AG04449 (cell line): ENCODE results near the gene DNAJB9.

ENCODE experiments used
- CTCF ChIA-PET: fragments of 350-600 bp; formaldehyde crosslinking; extraction: SDS; loops from one replicate; lab custom pipeline; 2021; ENCODE audit warnings: antibody characterized with exemption; lab: Yijun Ruan, JAX
- POLR2A ChIA-PET: fragments of 400-600, 350-600 bp; formaldehyde crosslinking; extraction: SDS; loops from one replicate; lab custom pipeline; 2020; ENCODE audit warnings: antibody characterized with exemption, inconsistent platforms; lab: Yijun Ruan, JAX
- DNase-seq: peaks from one replicate; pipeline ENCODE4 v3.0.0-alpha.2; 2010; ENCODE audit warnings: low read depth, low spot score
- H3K4me3 ChIP-seq: 2 replicates; pipeline ENCODE4 v1.5.1; 2011; ENCODE audit warnings: low read depth, mild to moderate bottlenecking, control low read depth, low read length
- TF ChIP-seq, protein P1 (sequence below): IDR thresholded peaks from one replicate; pipeline ENCODE4 v1.5.1; 2011; ENCODE audit warnings: mild to moderate bottlenecking, moderate library complexity, low read length, control low read depth, inconsistent platforms; ENCODE audit not compliant: insufficient read depth; ENCODE audit errors: missing control alignments

The DNAJB9 gene

DNA sequence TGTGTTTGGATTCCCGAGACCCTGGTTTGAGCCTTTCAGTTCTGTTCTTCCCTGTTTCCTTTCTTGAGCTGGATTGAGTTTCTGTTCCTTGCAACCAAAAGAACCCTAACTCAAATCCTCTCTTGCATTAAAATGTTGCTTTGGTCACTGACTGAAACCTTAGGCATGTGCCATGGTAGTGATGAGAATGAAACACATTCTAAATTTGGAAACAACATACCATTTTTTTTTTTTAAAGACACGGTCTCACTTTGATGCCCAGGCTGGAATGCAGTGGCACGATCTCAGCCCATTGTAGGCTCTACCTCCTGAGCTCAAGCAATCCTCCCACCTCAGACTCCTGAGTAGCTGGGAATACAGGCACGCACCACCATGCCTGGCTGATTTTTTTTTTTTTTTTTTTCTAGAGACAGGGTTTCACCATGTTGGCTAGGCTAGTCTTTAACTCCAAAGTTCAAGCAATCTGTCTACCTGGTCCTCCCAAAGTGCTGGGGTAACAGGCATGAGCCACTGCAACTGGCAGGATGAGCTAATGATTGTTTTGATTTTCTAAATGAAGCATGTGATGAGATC, 8.5 kb upstream of the DNAJB9 start:
- DNase-seq: no peak
- no peak overlapping the region for H3K4me3 ChIP-seq
- POLR2A ChIA-PET: interaction anchor here (1.8 kb wide), 1 partner anchor 8 kb away, joined by 6 read pairs; the partner anchor contains the start of genes DNAJB9 and THAP5
- CTCF ChIA-PET: interaction anchor here (0.6 to 1.0 kb wide), 2 partner anchors 9 to 527 kb away, joined by 3 read pairs; partner anchors contain the start of genes DNAJB9 and THAP5
- TF ChIP-seq, protein P1, sequence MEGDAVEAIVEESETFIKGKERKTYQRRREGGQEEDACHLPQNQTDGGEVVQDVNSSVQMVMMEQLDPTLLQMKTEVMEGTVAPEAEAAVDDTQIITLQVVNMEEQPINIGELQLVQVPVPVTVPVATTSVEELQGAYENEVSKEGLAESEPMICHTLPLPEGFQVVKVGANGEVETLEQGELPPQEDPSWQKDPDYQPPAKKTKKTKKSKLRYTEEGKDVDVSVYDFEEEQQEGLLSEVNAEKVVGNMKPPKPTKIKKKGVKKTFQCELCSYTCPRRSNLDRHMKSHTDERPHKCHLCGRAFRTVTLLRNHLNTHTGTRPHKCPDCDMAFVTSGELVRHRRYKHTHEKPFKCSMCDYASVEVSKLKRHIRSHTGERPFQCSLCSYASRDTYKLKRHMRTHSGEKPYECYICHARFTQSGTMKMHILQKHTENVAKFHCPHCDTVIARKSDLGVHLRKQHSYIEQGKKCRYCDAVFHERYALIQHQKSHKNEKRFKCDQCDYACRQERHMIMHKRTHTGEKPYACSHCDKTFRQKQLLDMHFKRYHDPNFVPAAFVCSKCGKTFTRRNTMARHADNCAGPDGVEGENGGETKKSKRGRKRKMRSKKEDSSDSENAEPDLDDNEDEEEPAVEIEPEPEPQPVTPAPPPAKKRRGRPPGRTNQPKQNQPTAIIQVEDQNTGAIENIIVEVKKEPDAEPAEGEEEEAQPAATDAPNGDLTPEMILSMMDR: no peak

DNA sequence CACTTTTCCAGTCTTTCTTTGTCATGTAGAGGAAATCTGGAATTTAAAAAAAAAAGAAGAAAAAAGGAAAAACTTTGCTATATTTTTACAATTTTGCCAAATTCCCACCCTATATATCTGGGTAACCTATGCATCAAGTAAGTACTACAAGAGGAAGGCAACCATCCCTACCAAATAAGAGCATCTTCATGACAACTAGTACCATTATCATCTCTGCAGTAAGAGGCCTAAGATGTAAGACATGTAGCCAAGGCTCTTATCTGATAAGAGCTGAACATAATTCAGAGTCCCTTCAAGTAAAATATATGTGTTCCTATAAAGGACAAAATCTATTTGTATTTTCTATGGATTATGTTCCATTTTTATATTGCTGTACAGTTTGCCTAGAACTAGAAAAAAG, 3.7 kb upstream of the DNAJB9 start:
- TF ChIP-seq, protein P1: no peak
- no peak for DNase-seq
- POLR2A ChIA-PET: no interaction called here
- no peak overlapping the region for H3K4me3 ChIP-seq
- CTCF ChIA-PET: no interaction called here

DNA sequence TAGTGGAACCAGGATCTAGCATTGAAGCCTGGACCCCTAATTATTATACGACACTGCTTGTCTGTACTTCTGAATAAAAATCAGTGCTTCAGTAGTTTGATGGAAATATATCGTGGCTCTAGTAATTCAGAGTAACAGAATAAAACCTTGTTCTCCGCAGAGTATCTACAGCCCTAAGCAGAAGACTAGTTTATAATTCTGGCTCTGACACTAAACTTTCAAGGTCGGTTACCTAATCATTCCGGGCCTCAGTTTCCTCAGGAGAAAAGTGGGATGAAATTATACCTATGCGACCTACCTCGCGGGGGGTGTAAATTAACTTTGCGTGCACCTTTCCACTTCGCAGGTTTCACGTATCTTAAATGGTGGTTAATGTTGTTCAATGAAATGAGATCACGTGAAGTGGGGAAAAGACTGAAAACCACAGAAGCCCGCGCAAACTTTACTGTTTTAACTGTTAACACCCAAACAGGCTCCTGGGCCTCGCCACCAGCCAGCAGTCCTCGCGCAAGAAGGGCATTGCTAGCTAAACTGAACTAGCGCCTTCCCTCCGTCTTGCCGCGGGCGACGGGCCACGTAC, 783 bp upstream of the DNAJB9 start:
- H3K4me3 ChIP-seq: peak overlapping the region; percentile 89
- ChIA-PET POLR2A (interaction anchor here (1.8 to 2.2 kb wide), 2 partner anchors 8 to 43 kb away, joined by 6 to 11 read pairs; partner anchors contain the start of gene PNPLA8), CTCF (interaction anchor here (0.5 kb wide), 1 partner anchor 32 kb away, joined by 3 read pairs; no protein-coding TSS in a partner anchor)
- TF ChIP-seq, protein P1: no peak
- DNase-seq: no peak

DNA sequence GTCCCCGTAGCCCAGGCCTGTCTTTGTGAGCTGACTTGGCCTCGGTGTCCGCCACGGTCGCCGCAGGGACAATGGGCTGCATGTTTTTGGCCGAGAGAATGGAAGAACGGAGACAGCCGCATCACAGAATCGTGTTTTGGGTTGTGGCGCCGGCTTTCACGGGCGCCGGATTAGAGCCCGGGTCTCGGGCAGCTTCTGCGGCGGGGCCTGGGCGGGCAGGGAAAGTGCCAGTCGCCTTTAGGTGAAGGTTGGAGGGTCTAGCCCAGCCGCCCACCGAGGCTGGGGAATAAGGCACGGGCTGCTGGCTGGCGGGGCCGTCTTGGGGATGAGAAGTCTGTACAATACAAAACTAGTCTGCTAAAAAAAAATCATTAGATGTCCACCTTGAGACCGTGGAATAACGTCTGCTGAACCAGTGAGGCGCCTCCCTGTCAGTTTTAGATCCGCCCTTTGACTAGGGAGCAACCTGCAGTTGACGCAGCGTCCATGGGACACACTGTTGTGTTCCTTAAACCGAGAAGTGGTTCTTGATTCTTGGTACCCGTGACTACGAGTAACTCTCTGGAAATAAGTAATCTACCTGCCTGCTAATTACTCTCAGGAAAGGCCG, 577 bp downstream of the DNAJB9 start:
- CTCF ChIA-PET: interaction anchor here (0.7 kb wide), 1 partner anchor 9 kb away, joined by 3 read pairs; no protein-coding TSS in a partner anchor
- TF ChIP-seq, protein P1: no peak
- POLR2A ChIA-PET: interaction anchor here (1.8 to 2.2 kb wide), 2 partner anchors 9 to 45 kb away, joined by 6 to 11 read pairs; partner anchors contain the start of gene PNPLA8
- DNase-seq: no peak
- H3K4me3 ChIP-seq: peak overlapping the region; percentile 88

DNA sequence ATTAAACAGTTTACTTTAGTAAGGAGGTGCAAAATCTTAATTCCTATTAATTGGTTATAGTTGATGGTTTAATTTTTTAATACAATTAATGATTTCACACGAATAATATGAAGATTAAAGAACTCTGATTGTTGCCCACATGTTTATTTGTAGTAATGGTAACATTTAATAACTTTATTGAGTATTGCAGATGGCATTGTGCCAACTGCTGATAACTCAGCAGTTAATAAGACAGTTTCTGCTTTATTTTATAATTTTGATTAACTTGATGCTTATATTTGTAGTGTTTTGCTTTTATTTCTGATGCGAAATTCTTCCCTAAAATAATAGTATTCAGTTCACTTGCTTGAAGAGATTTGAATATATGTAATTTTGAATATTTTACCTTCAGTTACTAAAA, 2.8 kb downstream of the DNAJB9 start:
- POLR2A ChIA-PET: no interaction called here
- no peak for DNase-seq
- TF ChIP-seq, protein P1: no peak
- H3K4me3 ChIP-seq: no peak overlapping the region
- CTCF ChIA-PET: no interaction called here

DNA sequence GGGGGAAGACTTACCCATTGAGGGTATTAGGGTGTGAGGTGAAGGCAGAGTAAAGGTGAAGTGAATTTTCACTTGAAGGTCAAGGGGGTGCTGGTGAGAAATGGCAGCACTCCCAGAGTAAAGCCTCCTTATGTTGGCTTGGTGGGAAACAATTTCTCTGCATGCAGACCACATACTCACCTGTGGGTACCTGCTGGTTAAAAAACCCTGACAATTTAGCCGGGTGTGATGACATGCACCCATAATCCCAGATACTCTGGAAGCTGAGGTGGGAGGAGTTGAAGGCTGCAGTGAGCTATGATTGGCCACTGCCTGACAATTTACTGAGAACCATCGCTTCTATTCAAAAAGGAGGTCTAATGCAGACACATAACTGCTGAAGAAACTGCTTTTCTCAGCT, 5.5 kb downstream of the DNAJB9 start:
- no peak overlapping the region for H3K4me3 ChIP-seq
- CTCF ChIA-PET: no interaction called here
- POLR2A ChIA-PET: no interaction called here
- TF ChIP-seq, protein P1: no peak
- DNase-seq: no peak
